Thoracic aorta (tissue), 2 donors: ENCODE results near the gene CIB4. TPM values are rescaled to one million over a fixed set of nuclear protein-coding genes. Genes with fewer than 3 reads are reported as not detected.

Experiments
- ATAC-seq: fragments of 150-250 bp; one replicate; pipeline ENCODE4 v1.8.0; 2017; ENCODE audit warnings: low read depth; ENCODE audit not compliant: insufficient number of reproducible peaks, low FRiP score
- DNase-seq: peaks from one replicate; pipeline ENCODE4 v3.0.0-alpha.2; 2020; ENCODE audit warnings: low spot score
- H3K27ac ChIP-seq, 2 donors: fragments of 200-600 bp; sonication (generic); 1 replicate in 1 of 2; 2 replicates in 1 of 2; pipeline ENCODE4 v1.5.1; 2016; ENCODE audit warnings: mild to moderate bottlenecking in 2 of 2, moderate library complexity in 2 of 2
- H3K27me3 ChIP-seq: fragments of 200-600 bp; sonication (generic); replicated peaks from 2 replicates; pipeline ENCODE4 v1.6.0; 2016; ENCODE audit warnings: mild to moderate bottlenecking; ENCODE audit not compliant: insufficient read depth
- H3K36me3 ChIP-seq: fragments of 200-600 bp; sonication (generic); one replicate; pipeline ENCODE4 v1.5.1; 2016
- H3K4me1 ChIP-seq, 2 donors: fragments of 200-600 bp; sonication (generic); 1 replicate in 1 of 2; 2 replicates in 1 of 2; pipeline versions ENCODE4 v1.5.1 to v1.6.0; 2016; ENCODE audit warnings: low read depth in 2 of 2, mild to moderate bottlenecking in 1 of 2; ENCODE audit not compliant: control insufficient read depth in 1 of 2
- H3K4me3 ChIP-seq: fragments of 200-600 bp; sonication (generic); 2 replicates; pipeline ENCODE4 v1.5.1; 2016; ENCODE audit warnings: mild to moderate bottlenecking
- H3K9me3 ChIP-seq: fragments of 200-600 bp; sonication (generic); 2 replicates; pipeline ENCODE4 v1.5.1; 2016
- CTCF ChIP-seq: fragments of 200-600 bp; sonication (generic); IDR thresholded peaks from one replicate; pipeline ENCODE4 v1.5.1; 2019; ENCODE audit warnings: antibody characterized with exemption
- total RNA-seq, 2 donors: library from RNA; depleted of rRNA; stranded (reverse); fragments of >200 nt; gene quantifications; one replicate each; pipeline versions ENCODE4 v1.1.0 to v1.2.3, GENCODE V29; 2016

The CIB4 gene
- total RNA-seq, 2 donors from 2014 or later, result not detected

GRCh38 chr2:26585966-26586365, 55.2 kb downstream of the CIB4 start:
- TF ChIP-seq CTCF, result no peak
- Histone ChIP-seq H3K27ac (no peak overlapping the region), H3K27me3 (no peaks in the 10 kb centered on the region), H3K4me3 (no peak overlapping the region), H3K4me1 (no peaks in the 10 kb centered on the region), H3K9me3 (no peaks in the 10 kb centered on the region), H3K36me3 (no peaks in the 10 kb centered on the region)
- ATAC-seq, result no peak
- DNase-seq, result no peak

- no peak overlapping the region for H3K4me3 ChIP-seq
- ATAC-seq, result no peak
- no peaks in the 10 kb centered on the region for H3K36me3 ChIP-seq
- DNase-seq, result no peak
- no peaks in the 10 kb centered on the region for H3K4me1 ChIP-seq
- no peak for TF ChIP-seq CTCF
- no peaks in the 10 kb centered on the region for H3K9me3 ChIP-seq
- H3K27me3 ChIP-seq, result no peaks in the 10 kb centered on the region
- H3K27ac ChIP-seq, result no peak overlapping the region
Measured at GRCh38 chr2:26585100-26585499, 56.1 kb downstream of the CIB4 start.

DNA sequence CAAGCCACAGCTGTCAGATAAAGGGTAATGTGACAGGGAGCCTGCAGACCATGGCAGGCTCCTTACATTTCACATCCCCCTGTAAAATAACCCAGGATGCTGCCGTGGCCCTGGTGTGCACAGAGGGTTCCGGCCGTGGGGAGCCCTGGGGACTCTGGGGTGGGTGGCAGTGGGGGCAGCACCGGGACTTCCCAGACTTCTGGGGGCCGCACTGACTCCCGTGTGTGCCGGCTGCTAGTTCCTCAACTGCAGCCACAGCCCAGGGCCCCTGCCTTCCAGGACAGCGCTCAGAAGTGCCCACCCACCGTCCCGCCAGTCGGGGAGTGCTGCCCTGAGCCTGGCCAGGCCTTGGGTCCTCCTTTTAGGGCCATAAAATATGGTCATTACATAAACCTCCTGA, 56.5 kb downstream of the CIB4 start:
- TF ChIP-seq CTCF, result no peak
- Histone ChIP-seq H3K4me1 (no peaks in the 10 kb centered on the region), H3K4me3 (no peak overlapping the region), H3K27ac (no peak overlapping the region), H3K36me3 (no peaks in the 10 kb centered on the region), H3K27me3 (no peaks in the 10 kb centered on the region), H3K9me3 (no peaks in the 10 kb centered on the region)
- ATAC-seq (no peak), DNase-seq (no peak)

DNA sequence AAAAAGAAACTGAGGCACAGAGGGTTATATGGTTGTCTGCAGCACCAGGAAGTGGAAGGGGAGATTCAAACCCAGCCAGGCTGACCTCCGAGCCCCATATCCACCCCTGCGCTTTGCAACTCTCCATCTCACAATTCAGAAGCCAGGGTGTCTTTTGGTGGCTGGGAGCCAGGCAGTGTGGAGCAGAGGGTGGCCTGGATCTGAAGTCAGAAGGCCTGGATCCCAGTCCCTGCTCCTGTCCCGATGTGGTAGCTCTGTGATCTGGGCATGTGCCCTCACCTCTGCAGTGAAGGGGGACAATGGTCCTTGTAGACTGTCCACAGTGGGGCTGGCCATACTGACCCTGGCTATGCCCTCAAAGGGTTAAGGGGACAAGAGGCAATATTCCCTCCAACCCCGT, 57.0 kb downstream of the CIB4 start:
- H3K36me3 ChIP-seq, result no peaks in the 10 kb centered on the region
- H3K27me3 ChIP-seq, result no peaks in the 10 kb centered on the region
- H3K4me3 ChIP-seq, result no peak overlapping the region
- no peaks in the 10 kb centered on the region for H3K4me1 ChIP-seq
- ATAC-seq (no peak), DNase-seq (no peak)
- no peaks in the 10 kb centered on the region for H3K9me3 ChIP-seq
- no peak overlapping the region for H3K27ac ChIP-seq
- TF ChIP-seq CTCF, result no peak

GRCh38 chr2:26583381-26583911, 57.7 kb downstream of the CIB4 start:
- no peak for TF ChIP-seq CTCF
- no peak overlapping the region for H3K4me3 ChIP-seq
- H3K27me3 ChIP-seq, result no peaks in the 10 kb centered on the region
- H3K4me1 ChIP-seq, result no peaks in the 10 kb centered on the region
- H3K36me3 ChIP-seq, result no peaks in the 10 kb centered on the region
- DNase-seq, result no peak
- no peaks in the 10 kb centered on the region for H3K9me3 ChIP-seq
- H3K27ac ChIP-seq, result no peak overlapping the region
- no peak for ATAC-seq
